Astrocyte (in vitro differentiated cells and primary cell): Measurements from ENCODE around the gene APOL1.

ENCODE experiments used
- EZH2 ChIP-seq: IDR thresholded peaks from 2 replicates; pipeline ENCODE4 v1.6.1; 2012; ENCODE audit warnings: mild to moderate bottlenecking, low read length, inconsistent platforms; ENCODE audit not compliant: insufficient read depth
- TF ChIP-seq, protein P1 (sequence below): IDR thresholded peaks from 2 replicates; pipeline ENCODE4 v1.5.1; 2011; ENCODE audit warnings: low read depth, mild to moderate bottlenecking, inconsistent platforms, low read length, moderate library complexity; ENCODE audit not compliant: insufficient read depth

DNA sequence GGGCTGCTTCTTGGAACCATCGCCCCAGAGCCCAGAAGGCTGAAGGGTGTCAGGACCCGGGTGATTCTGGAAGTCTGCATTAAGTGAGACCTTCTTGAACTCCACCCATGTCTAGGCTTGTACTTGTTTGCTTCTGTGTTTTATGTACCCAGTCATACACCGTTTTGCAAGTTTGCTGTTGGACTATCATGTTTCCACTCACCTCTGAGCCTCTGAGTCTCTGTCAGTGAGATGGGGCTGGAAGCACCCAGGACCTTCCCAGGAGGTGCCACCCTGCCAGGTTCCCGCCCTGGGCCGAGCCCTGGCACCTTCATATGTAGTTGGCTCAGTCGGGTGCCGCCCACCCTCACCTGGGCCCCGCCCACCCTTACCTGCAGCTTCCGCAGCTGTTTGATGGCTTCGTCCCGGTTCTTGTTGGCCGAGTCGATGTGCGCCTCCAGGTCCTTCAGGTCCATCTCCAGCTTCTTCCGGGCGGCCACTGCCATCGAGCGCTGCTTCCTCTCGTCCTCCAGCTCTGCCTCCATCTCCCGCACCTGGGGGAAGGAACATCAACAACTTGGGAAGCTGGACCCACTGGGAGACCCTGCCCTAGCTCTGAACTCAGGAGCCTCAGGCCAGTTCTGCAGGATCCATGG is 35.1 kb downstream of the APOL1 start:
- TF ChIP-seq, protein P1, sequence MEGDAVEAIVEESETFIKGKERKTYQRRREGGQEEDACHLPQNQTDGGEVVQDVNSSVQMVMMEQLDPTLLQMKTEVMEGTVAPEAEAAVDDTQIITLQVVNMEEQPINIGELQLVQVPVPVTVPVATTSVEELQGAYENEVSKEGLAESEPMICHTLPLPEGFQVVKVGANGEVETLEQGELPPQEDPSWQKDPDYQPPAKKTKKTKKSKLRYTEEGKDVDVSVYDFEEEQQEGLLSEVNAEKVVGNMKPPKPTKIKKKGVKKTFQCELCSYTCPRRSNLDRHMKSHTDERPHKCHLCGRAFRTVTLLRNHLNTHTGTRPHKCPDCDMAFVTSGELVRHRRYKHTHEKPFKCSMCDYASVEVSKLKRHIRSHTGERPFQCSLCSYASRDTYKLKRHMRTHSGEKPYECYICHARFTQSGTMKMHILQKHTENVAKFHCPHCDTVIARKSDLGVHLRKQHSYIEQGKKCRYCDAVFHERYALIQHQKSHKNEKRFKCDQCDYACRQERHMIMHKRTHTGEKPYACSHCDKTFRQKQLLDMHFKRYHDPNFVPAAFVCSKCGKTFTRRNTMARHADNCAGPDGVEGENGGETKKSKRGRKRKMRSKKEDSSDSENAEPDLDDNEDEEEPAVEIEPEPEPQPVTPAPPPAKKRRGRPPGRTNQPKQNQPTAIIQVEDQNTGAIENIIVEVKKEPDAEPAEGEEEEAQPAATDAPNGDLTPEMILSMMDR, result no peak
- TF ChIP-seq EZH2, result no peak
